ENCODE measurements around the gene POU2F1.
"Not testable (repeated sequence)": the region's sequence is repeated elsewhere in the genome, so short reads cannot be mapped to it uniquely, and the experiment has no call there.

POU2F1 gene

DNA sequence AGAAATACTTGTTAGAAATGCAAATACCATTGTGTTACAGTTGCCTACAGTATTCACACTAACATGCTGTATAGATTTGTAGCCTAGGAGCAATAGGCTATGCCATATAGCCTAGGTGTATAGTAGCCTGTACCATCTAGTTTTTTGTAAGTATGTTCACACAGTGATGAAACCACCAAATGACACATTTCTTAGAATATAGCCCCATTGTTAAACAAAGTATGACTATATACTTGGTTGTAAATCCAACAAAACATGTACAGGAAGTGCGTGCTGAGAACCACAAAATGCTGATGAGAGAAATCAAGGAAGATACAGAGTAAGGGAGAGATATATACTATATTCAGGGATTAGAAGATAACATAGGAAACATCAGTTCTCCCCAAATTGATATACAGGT, 92.2 kb downstream of the POU2F1 start:
- peaks cover 42% of the 10 kb centered on the region for H3K36me3 Mint-ChIP-seq (ENCODE audit: low read depth)

DNA sequence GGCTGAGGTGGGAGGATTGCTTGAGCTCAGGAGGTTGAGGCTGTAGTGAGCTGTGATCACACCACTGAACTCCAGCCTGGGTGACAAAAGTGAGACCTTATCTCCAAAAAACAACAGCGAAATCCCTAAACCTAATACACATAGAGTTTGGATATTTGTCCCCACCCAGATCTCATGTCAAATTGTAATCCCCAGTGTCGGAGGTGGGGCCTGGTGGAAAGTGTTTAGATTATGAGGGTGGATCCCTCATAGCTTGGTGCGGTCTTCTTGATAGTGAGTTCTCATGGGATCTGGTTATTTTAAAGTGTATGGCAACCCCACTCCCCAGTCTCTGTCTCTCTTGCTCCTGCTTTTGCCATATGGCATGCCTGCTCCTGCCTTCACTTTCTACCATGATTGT, 94.0 kb downstream of the POU2F1 start:
- Mint-ChIP-seq H3K4me1 (no peaks in the 10 kb centered on the region), H3K9me3 (peaks cover 60% of the 10 kb centered on the region), H3K27me3 (ENCODE audit: low read depth, poor library complexity) (no peaks in the 10 kb centered on the region), H3K27ac (no peak overlapping the region), H3K4me3 (no peak overlapping the region), H3K36me3 (ENCODE audit: low read depth) (peaks cover 60% of the 10 kb centered on the region)
- DNase-seq = no peak
- TF ChIP-seq, protein P1, sequence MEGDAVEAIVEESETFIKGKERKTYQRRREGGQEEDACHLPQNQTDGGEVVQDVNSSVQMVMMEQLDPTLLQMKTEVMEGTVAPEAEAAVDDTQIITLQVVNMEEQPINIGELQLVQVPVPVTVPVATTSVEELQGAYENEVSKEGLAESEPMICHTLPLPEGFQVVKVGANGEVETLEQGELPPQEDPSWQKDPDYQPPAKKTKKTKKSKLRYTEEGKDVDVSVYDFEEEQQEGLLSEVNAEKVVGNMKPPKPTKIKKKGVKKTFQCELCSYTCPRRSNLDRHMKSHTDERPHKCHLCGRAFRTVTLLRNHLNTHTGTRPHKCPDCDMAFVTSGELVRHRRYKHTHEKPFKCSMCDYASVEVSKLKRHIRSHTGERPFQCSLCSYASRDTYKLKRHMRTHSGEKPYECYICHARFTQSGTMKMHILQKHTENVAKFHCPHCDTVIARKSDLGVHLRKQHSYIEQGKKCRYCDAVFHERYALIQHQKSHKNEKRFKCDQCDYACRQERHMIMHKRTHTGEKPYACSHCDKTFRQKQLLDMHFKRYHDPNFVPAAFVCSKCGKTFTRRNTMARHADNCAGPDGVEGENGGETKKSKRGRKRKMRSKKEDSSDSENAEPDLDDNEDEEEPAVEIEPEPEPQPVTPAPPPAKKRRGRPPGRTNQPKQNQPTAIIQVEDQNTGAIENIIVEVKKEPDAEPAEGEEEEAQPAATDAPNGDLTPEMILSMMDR (IDR thresholded peaks at IDR 0.05) = no peak

More for the DNA sequence above, 92.2 kb downstream of the POU2F1 start:
- Mint-ChIP-seq H3K27me3 (ENCODE audit: low read depth, poor library complexity) (no peaks in the 10 kb centered on the region), H3K4me3 (no peak overlapping the region), H3K9me3 (peaks cover 42% of the 10 kb centered on the region), H3K4me1 (no peaks in the 10 kb centered on the region), H3K27ac (no peak overlapping the region)
- TF ChIP-seq, protein P1 (IDR thresholded peaks at IDR 0.05) = no peak
- DNase-seq = no peak

DNA sequence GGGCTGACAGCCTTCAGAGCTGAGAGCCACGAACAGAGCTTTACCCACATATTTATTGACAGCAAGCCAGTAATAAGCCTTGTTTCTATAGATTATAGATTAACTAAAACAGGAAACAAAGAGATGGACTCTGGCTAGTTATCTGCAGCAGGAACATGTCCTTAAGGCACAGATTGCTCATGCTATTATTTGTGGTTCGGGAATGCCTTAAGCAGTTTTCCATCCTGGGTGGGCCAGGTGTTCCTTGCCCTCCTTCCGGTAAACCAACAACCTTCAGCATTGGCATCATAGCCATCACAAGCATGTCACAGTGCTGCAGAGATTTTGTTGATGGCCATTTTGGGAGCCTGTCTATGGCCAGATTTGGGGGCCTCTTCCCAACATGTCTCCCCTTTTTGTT, 96.8 kb downstream of the POU2F1 start:
- H3K27ac Mint-ChIP-seq = no peak overlapping the region
- H3K36me3 Mint-ChIP-seq (ENCODE audit: low read depth) = peaks cover 88% of the 10 kb centered on the region
- peaks cover 88% of the 10 kb centered on the region for H3K9me3 Mint-ChIP-seq
- H3K27me3 Mint-ChIP-seq (ENCODE audit: low read depth, poor library complexity) = no peaks in the 10 kb centered on the region
- H3K4me1 Mint-ChIP-seq = no peaks in the 10 kb centered on the region
- no peak overlapping the region for H3K4me3 Mint-ChIP-seq
- TF ChIP-seq, protein P1 (IDR thresholded peaks at IDR 0.05) = no peak
- DNase-seq = no peak

DNA sequence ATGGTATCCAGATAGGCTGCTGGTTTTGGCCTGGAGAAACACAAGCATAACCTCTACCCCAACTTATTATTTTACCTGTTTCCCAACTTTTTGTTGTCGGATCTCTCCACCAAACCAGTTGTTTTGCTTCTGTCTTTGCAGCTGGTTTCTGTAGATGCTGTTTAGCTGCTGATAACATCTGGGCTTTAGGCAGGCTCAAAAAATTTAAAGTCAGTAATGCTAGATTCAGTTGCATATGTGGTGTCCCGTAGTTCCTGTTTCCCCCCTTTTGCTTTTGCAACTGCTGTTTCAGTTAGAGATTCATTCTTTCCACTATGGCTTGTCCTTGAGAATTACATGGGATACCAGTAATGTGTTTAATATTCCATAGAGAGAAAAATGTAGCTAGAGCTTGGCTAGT, 98.5 kb downstream of the POU2F1 start:
- not testable (repeated sequence) for H3K27ac Mint-ChIP-seq; DNase-seq; H3K27me3 Mint-ChIP-seq (ENCODE audit: low read depth, poor library complexity); H3K4me3 Mint-ChIP-seq; H3K4me1 Mint-ChIP-seq
- H3K36me3 Mint-ChIP-seq (ENCODE audit: low read depth) = peaks cover 96% of the 10 kb centered on the region
- peaks cover 99% of the 10 kb centered on the region for H3K9me3 Mint-ChIP-seq

DNA sequence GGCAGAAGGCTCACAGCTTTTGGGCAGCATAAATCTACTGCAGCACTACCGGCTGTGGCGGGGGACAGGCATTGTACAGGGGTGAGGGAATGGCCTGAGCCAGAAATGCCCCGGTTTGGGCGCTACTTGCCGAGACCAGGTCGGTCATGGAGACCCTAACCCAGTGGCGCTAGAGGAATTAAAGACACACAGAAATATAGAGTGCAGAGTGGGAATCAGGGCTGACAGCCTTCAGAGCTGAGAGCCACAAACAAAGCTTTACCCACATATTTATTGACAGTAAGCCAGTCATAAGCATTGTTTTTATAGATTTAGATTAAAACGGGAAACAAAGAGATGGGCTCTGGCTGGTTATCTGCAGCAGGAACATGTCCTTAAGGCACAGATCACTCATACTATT, 101.8 kb downstream of the POU2F1 start:
- no peak for DNase-seq
- peaks cover 93% of the 10 kb centered on the region for H3K36me3 Mint-ChIP-seq (ENCODE audit: low read depth)
- H3K9me3 Mint-ChIP-seq = peaks cover 83% of the 10 kb centered on the region
- H3K27me3 Mint-ChIP-seq (ENCODE audit: low read depth, poor library complexity) = no peaks in the 10 kb centered on the region
- TF ChIP-seq, protein P1 (IDR thresholded peaks at IDR 0.05) = no peak
- H3K27ac Mint-ChIP-seq = no peak overlapping the region
- H3K4me3 Mint-ChIP-seq = no peak overlapping the region
- H3K4me1 Mint-ChIP-seq = no peaks in the 10 kb centered on the region

DNA sequence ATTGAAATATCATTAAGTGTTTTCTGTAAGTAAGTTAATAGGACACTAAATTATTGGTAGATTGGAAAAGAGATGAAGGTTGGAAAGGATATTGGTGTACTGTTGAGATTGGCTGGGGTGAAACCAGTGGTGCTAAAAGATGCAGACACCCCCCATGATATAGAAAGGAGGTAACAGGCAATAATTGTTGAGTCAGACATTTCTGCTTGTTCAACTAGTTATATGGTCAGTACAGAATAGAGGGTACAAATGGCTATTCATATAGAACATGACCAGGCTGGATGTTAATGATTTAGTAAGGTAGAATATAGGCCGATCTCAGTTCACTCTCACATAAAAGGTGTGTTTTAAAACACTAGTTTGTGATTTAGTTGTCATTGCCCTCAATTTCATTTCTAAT, 104.5 kb downstream of the POU2F1 start:
- H3K4me3 Mint-ChIP-seq = no peak overlapping the region

More for the DNA sequence above, 104.5 kb downstream of the POU2F1 start:
- no peaks in the 10 kb centered on the region for H3K27me3 Mint-ChIP-seq (ENCODE audit: low read depth, poor library complexity)
- TF ChIP-seq, protein P1 (IDR thresholded peaks at IDR 0.05) = no peak
- DNase-seq = no peak
- H3K27ac Mint-ChIP-seq = no peak overlapping the region
- H3K9me3 Mint-ChIP-seq = peaks cover 56% of the 10 kb centered on the region
- peaks cover 66% of the 10 kb centered on the region for H3K36me3 Mint-ChIP-seq (ENCODE audit: low read depth)
- peaks cover 13% of the 10 kb centered on the region for H3K4me1 Mint-ChIP-seq

Data from nephron progenitor cell (in vitro differentiated cells).